ENCODE data around the gene ORC4.

The ORC4 gene

DNA sequence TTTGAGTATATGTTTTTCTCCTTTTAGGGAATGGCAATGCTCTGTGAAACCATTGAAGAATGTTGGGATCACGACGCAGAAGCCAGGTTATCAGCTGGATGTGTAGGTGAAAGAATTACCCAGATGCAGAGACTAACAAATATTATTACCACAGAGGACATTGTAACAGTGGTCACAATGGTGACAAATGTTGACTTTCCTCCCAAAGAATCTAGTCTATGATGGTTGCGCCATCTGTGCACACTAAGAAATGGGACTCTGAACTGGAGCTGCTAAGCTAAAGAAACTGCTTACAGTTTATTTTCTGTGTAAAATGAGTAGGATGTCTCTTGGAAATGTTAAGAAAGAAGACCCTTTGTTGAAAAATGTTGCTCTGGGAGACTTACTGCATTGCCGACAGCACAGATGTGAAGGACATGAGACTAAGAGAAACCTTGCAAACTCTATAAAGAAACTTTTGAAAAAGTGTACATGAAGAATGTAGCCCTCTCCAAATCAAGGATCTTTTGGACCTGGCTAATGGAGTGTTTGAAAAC is 93.4 kb downstream of the ORC4 start:
- no peak for DNase-seq

DNA sequence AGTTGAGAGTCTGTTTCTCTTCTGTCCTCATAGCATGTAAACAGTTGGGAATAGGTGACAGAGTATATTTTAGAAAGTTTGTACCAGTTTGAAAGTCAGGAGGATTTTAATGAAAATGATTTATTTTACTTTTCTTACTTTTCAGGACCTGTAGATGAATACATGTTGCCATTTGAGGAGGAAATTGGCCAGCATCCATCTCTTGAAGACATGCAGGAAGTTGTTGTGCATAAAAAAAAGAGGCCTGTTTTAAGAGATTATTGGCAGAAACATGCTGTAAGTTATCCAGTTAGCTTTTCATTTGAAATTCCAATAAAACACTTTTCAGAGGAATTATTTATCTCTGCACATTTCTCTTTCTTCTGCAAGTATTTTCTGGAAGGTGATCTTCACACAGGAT is 94.7 kb downstream of the ORC4 start:
- DNase-seq, result no peak

DNA sequence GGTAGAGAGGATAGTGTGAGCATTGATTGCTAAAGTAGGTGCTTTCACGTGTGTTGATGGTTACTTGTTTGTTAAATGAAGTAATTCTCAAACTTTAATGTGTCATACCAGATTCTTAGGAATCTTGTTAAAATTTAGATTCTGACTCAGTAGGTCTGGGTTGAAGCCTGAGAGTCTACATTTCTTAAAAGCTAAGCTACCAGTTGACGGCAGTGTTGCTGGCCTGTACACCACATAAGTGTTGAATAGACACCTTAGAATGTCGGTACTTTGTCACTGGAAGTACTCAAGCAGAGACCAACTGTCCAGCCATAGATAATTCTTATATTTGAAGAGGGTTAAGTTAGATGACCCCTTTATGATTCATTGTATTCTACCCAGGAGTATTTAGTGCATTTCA is 95.9 kb downstream of the ORC4 start:
- no peak for DNase-seq

DNA sequence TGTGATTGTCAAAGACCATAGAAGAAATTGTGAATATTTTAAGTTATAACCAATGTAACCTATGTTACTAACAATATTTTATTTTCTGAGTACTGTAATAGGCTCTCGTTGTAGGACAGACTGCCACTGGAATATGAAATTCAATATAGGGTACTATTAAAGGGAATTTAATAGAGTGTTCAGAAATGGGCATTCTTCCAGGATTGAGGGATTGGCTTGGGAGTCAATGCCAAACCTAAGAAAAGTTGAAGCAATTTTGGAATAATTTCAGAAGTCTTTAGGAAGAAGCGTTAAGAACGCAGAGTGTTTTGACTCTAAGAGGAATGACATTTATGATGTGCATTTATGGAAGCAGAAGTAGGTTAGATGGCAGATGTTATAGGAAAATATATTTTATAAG is 96.7 kb downstream of the ORC4 start:
- no peak for DNase-seq

DNA sequence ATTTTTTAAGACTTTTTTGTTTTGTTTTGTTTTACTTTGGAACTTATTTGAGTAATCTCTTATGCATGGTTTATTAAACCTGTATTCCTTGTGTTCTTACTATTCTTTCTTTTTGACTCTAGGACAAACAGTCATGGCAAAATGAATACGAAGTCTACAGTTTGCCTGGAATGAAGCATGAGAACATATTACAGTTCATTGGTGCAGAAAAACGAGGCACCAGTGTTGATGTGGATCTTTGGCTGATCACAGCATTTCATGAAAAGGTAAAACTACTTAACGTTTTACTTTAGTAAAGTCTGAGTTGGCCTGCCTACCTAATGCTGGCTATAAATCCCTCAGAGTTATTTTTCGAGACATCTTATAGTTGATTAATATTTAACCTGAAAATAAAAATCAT is 103.4 kb downstream of the ORC4 start:
- DNase-seq, result no peak

DNA sequence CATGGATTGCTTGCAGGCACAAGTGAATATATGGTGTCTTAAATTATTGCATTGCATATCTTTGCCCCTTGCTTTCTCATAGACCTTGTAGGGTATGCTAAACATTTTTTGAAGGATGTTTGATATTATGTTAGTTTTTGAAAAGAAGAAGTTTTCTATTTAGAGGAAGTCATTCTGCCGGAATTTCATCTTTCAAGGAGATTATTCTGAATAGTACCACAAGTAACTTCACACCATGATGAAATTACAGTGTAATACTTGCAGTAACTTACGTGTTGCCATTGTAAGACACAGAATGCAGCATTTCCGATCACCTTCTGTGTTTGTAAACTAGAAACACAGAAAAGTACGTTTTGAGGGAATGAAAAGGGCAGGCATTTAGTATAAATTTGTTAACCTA is 103.8 kb downstream of the ORC4 start:
- no peak for DNase-seq

DNA sequence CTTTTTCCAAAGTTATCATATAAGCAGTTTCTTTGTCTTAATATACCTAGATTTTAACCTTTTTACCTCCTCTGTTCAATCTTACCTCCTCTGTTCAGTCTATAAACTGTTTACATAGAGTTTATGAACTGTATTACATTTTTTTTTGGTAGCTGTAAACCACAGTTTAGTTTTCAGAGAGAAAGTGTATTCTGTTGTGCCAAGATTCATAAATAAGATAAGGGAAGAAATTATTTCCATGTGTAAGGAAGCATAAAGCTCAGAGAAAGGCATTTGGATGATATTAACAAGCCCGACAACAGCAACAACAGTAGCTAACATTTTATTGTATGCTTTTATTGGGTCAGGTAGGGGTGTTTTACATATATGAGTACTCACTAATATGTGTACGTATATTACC is 104.5 kb downstream of the ORC4 start:
- DNase-seq, result no peak

DNA sequence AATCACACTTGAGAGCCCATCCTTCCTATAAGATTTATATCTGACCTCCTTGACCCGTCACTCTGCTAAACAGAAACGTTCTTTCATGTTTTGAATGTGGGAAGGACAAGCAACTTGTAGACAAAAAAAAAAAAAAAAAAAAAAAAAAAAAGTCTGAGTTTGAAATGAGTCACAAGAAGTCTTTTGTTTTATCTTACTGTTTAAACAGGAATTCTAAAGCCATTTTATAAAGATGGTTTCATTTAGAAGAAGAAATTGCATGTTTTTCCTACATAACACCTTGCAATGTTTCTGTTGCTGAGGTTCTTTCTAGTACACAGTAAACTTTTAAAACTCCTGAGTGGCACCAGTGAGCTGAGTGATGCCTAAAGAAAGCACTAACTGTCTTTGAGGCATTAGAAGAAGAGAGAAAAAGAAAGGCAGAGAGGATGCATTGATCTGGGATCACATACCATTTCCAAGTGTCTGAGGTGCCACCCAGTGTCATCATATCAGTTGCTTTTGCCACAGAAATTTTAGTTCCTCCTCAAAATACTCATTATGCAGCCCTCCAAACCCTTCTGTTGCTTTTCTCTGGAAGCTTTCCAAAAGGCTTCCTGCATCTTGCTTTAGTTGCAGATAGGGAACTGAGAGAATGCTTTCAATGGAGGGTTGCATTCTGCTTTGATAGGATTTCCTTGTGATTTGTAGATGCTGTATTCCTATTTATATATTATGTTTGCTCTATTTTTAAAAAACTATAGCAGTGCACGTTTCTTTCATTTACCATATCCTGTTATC is 106.6 kb downstream of the ORC4 start:
- DNase-seq, result no peak

DNA sequence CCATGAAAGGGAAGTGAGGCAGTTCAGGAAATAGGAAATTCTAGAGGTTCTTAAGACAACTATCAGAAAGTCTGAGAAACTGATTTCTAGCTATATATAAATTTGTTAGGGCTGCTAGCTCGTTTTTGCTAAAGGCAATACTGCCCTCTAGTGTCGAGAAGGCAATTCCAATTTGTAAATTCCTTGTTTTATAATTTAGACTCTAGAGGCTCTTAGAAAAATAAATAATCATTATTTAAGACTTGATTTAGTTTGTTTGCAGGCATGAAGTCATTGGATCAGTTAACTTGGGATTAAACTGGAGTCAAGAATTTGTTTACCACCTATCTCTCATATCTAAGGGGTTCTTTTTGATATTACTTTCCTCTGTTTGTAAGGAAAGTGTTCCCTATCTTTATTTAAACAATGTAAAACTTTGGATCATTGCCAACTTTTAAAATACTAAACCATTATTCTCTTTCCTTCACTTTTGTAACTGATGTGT is 109.5 kb downstream of the ORC4 start:
- no peak for DNase-seq

DNA sequence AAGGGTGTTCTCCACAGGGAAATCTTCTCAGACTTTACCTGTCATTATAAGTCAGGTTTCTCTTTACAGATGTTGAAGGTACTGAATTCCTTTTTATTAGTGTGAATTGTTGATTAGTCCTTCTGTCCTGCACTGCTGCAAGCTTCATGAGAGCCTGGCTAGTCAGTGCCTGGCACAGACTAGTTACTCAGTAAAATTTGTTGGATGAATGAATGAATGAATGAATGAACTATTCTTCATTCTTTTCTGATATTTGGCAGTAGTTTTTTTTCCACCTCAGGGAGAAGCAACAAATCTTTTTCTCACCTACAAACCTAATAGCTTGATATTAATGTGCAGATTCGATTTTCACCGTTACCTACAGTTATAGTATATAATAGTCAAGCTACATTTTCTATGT is 111.4 kb downstream of the ORC4 start:
- no peak for DNase-seq

DNA sequence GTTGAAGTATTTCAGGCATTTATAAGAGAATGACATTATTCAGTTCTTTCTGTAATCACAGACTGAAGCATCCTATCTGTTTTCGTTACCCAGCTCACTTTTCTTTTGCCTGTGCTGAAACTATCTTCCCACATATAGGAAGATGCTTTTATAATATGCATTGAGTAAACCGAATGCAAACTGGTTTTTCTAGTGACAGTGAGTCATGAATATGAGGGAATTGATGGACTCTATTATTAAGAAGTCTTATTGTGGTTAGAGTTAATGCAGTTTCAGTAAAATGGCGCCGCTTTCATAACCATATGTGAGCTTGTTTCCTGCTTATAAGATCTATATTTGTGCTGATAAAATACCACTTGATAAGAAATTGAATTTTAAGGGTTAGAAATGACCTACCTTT is 116.5 kb downstream of the ORC4 start:
- DNase-seq, result no peak

DNA sequence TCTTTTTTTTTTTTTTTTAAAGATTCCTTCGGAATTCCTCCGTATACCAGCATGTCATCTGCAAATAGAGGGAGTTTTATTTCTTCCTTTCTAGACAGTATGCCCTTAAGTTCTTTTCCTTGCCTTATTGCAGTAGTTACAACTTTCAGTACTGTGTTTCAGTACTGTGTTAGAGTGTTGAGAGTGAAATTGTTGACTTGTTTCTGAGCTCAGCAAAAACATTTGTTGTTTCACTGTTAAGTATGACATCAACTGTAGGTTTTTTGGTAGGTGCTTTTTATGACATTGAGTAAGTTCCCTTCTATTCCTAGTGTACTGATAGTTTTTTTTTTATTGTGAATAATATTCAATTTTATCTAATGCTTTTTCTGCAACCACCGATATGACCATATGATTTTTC is 131.9 kb downstream of the ORC4 start:
- no peak for DNase-seq

DNA sequence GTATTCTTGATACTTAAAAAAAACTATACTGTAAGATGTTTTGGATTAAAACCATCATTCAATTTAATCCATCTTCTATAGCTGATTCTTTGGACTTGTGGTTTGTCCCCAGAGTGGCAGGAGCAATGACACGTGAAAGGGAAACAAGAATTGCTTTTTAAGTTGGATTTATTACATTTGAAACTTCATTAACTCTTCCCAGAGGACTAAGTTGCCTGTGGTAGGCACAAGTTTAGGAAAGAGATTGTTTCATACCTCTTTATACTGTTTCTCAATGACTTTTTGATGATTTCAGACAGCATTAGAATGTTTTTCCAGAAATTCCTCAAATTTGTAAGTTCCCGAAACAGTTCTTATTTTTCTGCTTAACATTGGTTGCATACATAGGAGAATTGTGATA is 134.4 kb downstream of the ORC4 start:
- DNase-seq, result no peak

DNA sequence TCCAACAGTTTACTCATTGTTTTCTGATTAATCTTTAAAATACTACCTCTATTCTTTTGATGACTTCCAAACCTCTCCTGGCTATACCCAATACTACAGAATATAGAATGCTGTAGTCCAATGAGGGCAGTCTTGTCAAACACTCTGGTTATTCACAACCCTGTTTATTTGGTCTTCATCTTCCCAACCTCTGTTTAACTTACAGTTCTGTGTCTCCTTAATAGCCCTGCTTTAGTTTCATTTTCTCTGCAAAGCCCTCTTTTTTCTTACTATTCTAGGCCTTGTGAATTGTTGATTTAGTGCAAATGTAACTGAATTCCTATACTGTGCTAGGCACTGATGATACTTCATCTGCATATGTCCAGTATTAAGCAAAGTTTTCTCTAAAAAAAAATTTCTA is 135.7 kb downstream of the ORC4 start:
- DNase-seq, result no peak

DNA sequence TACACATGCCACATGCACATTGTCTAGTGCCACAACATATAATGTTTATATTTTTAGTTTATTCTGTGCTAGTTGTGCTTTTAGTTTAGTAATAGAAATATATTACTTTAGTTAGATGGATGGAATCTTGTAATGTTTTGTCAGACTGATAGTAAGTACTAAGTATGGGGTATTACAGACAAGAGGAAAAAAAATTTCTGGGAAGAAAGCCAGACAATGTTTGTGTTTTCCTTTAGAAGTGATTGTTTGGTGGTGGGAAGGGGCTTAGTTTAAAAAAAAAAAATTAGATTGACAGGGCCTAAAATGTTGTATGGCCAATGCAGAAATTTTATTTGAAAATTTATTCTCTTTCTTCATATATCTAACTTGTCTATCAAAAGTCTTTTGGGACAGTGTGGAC is 137.9 kb downstream of the ORC4 start:
- DNase-seq, result no peak

Data from right forelimb (tissue), 1 donor.